ENCODE results near the gene ETFRF1.

The ETFRF1 gene

GRCh38 chr12:25249931-25250738 is 55.1 kb downstream of the ETFRF1 start (continued):
- TF ChIP-seq ZSCAN5A (tag by site-specific recombination; IDR thresholded peaks at IDR 0.05) (no peak), ZNF785 (tag by site-specific recombination; IDR thresholded peaks at IDR 0.05) (no peak), ZNF391 (tag by site-specific recombination; IDR thresholded peaks at IDR 0.05; ENCODE audit: borderline replicate concordance, low read depth) (no peak), KLF16 (tag by site-specific recombination; IDR thresholded peaks at IDR 0.05) (0 out of 2 replicates have a peak, but pooled peaks have one; percentile 15), ZNF18 (tag by site-specific recombination; IDR thresholded peaks at IDR 0.05) (no peak), MEIS1 (CRISPR knock-in tag; IDR thresholded peaks at IDR 0.05; ENCODE audit: borderline replicate concordance) (no peak), ZNF2 (tag by site-specific recombination; IDR thresholded peaks at IDR 0.05) (no peak), ZBTB1 (tag by site-specific recombination; IDR thresholded peaks at IDR 0.05) (no peak), ZNF184 (tag by site-specific recombination; IDR thresholded peaks at IDR 0.05) (no peak), PRDM4 (tag by site-specific recombination; IDR thresholded peaks at IDR 0.05) (no peak), ZNF132 (tag by site-specific recombination; IDR thresholded peaks at IDR 0.05; ENCODE audit: borderline replicate concordance) (no peak), ZNF596 (tag by site-specific recombination; IDR thresholded peaks at IDR 0.05) (no peak), ZXDB (tag by site-specific recombination; IDR thresholded peaks at IDR 0.05) (0 out of 2 replicates have a peak, but pooled peaks have one; percentile 45), ZFP37 (tag by site-specific recombination; IDR thresholded peaks at IDR 0.05) (peak; percentile 33; the same call in 1 of the 2 replicates), ZNF26 (tag by site-specific recombination; IDR thresholded peaks at IDR 0.05) (no peak), ZNF530 (tag by site-specific recombination; IDR thresholded peaks at IDR 0.05; ENCODE audit: low read depth) (no peak), ZNF792 (tag by site-specific recombination; IDR thresholded peaks at IDR 0.05) (no peak), ZFP41 (tag by site-specific recombination; IDR thresholded peaks at IDR 0.05; ENCODE audit: borderline replicate concordance) (no peak), BCL11B (tag by site-specific recombination; IDR thresholded peaks at IDR 0.05; ENCODE audit: low read depth) (no peak), ZNF133 (tag by site-specific recombination; IDR thresholded peaks at IDR 0.05) (no peak), ZBTB10 (tag by site-specific recombination; IDR thresholded peaks at IDR 0.05) (no peak), PRDM6 (tag by site-specific recombination; IDR thresholded peaks at IDR 0.05) (no peak), SP3 (tag by site-specific recombination; IDR thresholded peaks at IDR 0.05) (no peak; the same call in 1 of the 2 replicates), ZNF112 (tag by site-specific recombination; IDR thresholded peaks at IDR 0.05) (no peak), HOXC10 (CRISPR knock-in tag; IDR thresholded peaks at IDR 0.05) (no peak), SP7 (tag by site-specific recombination; IDR thresholded peaks at IDR 0.05) (no peak), ZNF660 (tag by site-specific recombination; IDR thresholded peaks at IDR 0.05) (no peak), ZNF138 (tag by site-specific recombination; IDR thresholded peaks at IDR 0.05; ENCODE audit: borderline replicate concordance) (0 out of 2 replicates have a peak, but pooled peaks have one; percentile 5), ZNF585B (tag by site-specific recombination; IDR thresholded peaks at IDR 0.05) (no peak)
